ENCODE measurements around the gene USP34. TPM values are rescaled to one million over a fixed set of nuclear protein-coding genes. Genes with fewer than 3 reads are reported as not detected.
A peak's percentile ranks its signal among the peaks of the same experiment; 100 is the strongest.

The USP34 gene
- total and polyA plus RNA-seq, 8 donors = 86.5 to 191 (median 158) TPM

- TF ChIP-seq CTCF (IDR thresholded peaks at IDR 0.05) = no peak
- H3K27ac ChIP-seq = peak overlapping the region in 1 of 2 donors; percentile 5
- peaks cover 0 to 95% of the 10 kb centered on the region in 2 donors for H3K36me3 ChIP-seq
- DNase-seq = no peak
- H3K4me1 ChIP-seq = peaks cover 0 to 5% of the 10 kb centered on the region in 2 donors
- no peak for ATAC-seq
- no peaks in the 10 kb centered on the region for H3K27me3 ChIP-seq
- no peak overlapping the region for H3K4me3 ChIP-seq
- intact Hi-C loops (cut with DNase I) = no loop called here
- no peaks in the 10 kb centered on the region for H3K9me3 ChIP-seq
Observed at GRCh38 chr2:61510674-61511671, 40.1 kb upstream of the USP34 start.

GRCh38 chr2:61504949-61505348, 34.1 kb upstream of the USP34 start:
- H3K27me3 ChIP-seq = no peaks in the 10 kb centered on the region
- peaks cover 0 to 89% of the 10 kb centered on the region in 2 donors for H3K36me3 ChIP-seq
- no peaks in the 10 kb centered on the region for H3K9me3 ChIP-seq
- DNase-seq (no peak), ATAC-seq (no peak)
- H3K27ac ChIP-seq = no peak overlapping the region
- intact Hi-C loops (cut with DNase I) = no loop called here
- no peak overlapping the region for H3K4me3 ChIP-seq
- no peak for TF ChIP-seq CTCF (IDR thresholded peaks at IDR 0.05)
- H3K4me1 ChIP-seq = no peaks in the 10 kb centered on the region

GRCh38 chr2:61499060-61499459, 28.2 kb upstream of the USP34 start:
- peaks cover 6 to 99% of the 10 kb centered on the region in 2 donors for H3K36me3 ChIP-seq
- no peak for TF ChIP-seq CTCF (IDR thresholded peaks at IDR 0.05)
- H3K4me3 ChIP-seq = no peak overlapping the region
- no peaks in the 10 kb centered on the region for H3K9me3 ChIP-seq
- ATAC-seq (no peak), DNase-seq (no peak)
- intact Hi-C loops (cut with DNase I) = no loop called here
- peaks cover 0 to 9% of the 10 kb centered on the region in 2 donors for H3K4me1 ChIP-seq
- H3K27ac ChIP-seq = no peak overlapping the region
- H3K27me3 ChIP-seq = no peaks in the 10 kb centered on the region

- no peak for DNase-seq
- H3K4me1 ChIP-seq = peaks cover 0 to 9% of the 10 kb centered on the region in 2 donors
- no peak for TF ChIP-seq CTCF (IDR thresholded peaks at IDR 0.05)
- H3K36me3 ChIP-seq = peaks cover 10 to 100% of the 10 kb centered on the region in 2 donors
- H3K9me3 ChIP-seq = no peaks in the 10 kb centered on the region
- no peak overlapping the region for H3K27ac ChIP-seq
- ATAC-seq = peak; percentile 56
- H3K4me3 ChIP-seq = no peak overlapping the region
- intact Hi-C loops (cut with DNase I) = no loop called here
- no peaks in the 10 kb centered on the region for H3K27me3 ChIP-seq
Observed at GRCh38 chr2:61493523-61493942, 22.6 kb upstream of the USP34 start.

- no peak overlapping the region for H3K27ac ChIP-seq
- no peak for TF ChIP-seq CTCF (IDR thresholded peaks at IDR 0.05)
- ATAC-seq (no peak), DNase-seq (no peak)
- intact Hi-C loops (cut with DNase I) = no loop called here
- no peak overlapping the region for H3K4me3 ChIP-seq
- peaks cover 0 to 9% of the 10 kb centered on the region in 2 donors for H3K4me1 ChIP-seq
- no peaks in the 10 kb centered on the region for H3K27me3 ChIP-seq
- H3K36me3 ChIP-seq = peaks cover 10 to 100% of the 10 kb centered on the region in 2 donors
- no peaks in the 10 kb centered on the region for H3K9me3 ChIP-seq
Observed at GRCh38 chr2:61492476-61492875, 21.6 kb upstream of the USP34 start.

All from left lung (tissue), 10 donors.